ENCODE measurements around the gene ADGRE2.

The ADGRE2 gene

DNA sequence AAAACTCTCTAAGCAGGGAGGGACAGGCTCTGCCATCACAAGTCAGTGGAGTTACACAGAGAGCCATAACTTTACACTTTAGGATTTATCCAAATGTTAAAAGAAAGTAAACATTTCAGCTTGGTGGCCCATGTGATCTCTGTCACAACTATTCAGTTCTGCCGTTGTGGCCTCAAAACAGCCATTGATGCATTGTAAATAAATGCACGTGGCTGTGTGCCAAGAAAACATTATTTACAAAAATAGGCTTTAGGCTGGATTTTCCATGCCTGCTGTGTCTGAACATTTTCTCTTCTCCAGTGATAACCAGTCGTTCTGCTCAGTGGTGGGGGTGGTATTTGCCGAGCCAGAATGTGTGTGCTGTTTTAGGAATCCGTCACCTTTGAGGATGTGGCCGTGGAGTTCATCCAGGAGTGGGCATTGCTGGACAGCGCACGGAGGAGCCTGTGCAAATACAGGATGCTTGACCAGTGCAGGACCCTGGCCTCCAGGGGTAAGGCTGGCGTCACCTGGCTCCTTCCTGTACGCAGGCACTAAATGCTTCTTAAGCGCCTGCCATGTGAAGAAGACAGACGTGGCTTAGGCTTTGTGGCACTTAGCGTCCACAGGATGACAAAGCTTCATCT, 83.6 kb downstream of the ADGRE2 start:
- H3K27ac ChIP-seq = no peak overlapping the region
- no peak for TF ChIP-seq CTCF (conservative IDR thresholded peaks at IDR 0.05)

DNA sequence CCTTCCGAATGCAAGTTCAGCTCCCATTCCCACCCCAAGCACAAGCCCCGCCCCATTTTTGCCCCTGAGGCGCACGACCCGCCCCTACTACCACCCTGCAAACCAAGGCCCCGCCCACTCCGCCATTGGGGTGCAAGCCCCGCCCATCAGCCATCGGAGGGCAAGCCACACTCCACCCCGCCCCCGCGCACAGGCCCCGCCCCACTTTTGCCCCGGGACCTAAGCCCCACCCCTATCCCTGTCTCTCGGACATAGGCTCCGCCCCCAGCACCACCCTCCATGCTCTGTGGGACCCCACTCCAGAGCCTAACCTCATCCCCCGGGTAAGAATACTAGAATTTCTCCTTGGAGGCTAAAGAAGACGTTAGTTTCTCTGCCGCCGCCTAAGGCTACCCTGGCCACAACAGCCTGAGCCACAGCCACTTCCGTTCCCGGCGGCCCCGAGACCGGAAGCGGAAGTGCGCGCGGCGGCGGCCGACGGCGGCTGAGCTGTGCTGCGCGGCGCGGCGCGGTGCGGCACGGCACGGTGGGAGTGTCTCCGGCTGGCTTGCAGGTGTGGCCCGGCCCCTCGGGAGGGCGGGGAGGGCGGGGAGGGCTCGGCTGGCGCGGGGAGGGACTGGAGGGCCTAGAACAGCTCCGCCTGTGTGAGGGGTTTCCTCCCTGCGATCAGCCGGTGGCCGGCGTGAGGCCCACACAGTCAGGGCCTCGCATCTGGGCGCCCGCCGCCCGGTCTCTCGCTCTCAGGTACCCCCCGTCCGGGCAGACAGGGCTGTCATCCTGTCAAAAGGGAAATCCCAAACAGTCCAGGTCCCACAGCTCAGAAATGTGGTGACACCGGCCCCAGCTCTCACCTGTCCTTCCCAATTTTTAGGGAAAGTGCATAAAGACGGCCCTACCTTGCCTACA, 88.5 kb downstream of the ADGRE2 start, which contains the start of gene ZNF333:
ZNF333 (plus strand) TSS at position 451 of the 906 bp plus-strand sequence. CDS start 3,444 bp downstream, outside the sequence.
- peak within 1 kb of the TSS; percentile 93 for H3K27ac ChIP-seq
- TF ChIP-seq CTCF (conservative IDR thresholded peaks at IDR 0.05) = no peak

DNA sequence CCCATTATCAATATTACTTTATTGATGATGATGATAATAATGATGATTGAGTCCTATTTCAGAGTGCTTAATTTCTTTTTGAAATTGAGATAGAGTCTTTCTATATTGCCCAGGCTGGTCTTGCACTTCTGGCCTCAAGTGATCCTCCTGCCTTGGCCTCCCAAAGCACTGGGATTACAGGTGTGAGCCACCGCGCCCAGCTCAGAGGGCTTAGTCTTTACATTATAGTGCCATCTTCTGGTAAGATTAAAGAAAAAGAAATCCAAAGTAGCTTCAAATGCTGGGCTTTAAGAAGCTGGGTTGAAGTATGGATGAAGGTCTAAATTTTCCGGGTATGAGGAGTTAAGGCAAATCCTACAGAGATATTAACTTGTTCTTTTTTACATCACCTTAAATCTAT, 91.9 kb downstream of the ADGRE2 start:
- H3K27ac ChIP-seq = no peak overlapping the region
- peak; percentile 71 for TF ChIP-seq CTCF (conservative IDR thresholded peaks at IDR 0.05)

GRCh38 chr19:14683439-14683838, 94.9 kb downstream of the ADGRE2 start:
- no peak for TF ChIP-seq CTCF (conservative IDR thresholded peaks at IDR 0.05)
- H3K27ac ChIP-seq = no peak overlapping the region

All from VCaP (cell line).